Esophagus squamous epithelium (tissue), 5 donors: ENCODE data around the gene ZIC4. TPM values are rescaled to one million over a fixed set of nuclear protein-coding genes. Genes with fewer than 3 reads are reported as not detected.

Experiments
- DNase-seq: peaks from one replicate; lab custom pipeline; 2025; lab: John Stamatoyannopoulos, UW
- H3K27ac ChIP-seq, 4 donors: fragments of 200-600 bp; sonication (generic); one replicate each; pipeline ENCODE4 v1.5.1; 2016 to 2019; ENCODE audit warnings: mild to moderate bottlenecking in 1 of 4
- H3K27me3 ChIP-seq, 4 donors: fragments of 200-600 bp; sonication (generic); 1 replicate in 3 of 4; 2 replicates in 1 of 4; pipeline versions ENCODE4 v1.5.1 to v1.6.0; 2017 to 2021; ENCODE audit warnings: antibody characterized with exemption in 1 of 4
- H3K36me3 ChIP-seq, 3 donors: fragments of 200-600 bp; sonication (generic); one replicate each; pipeline ENCODE4 v1.5.1; 2016 to 2019
- H3K4me1 ChIP-seq, 3 donors: fragments of 200-600 bp; sonication (generic); one replicate each; pipeline ENCODE4 v1.5.1; 2017 to 2019
- H3K4me3 ChIP-seq, 4 donors: fragments of 200-600 bp; sonication (generic); 1 replicate in 3 of 4; 2 replicates in 1 of 4; pipeline ENCODE4 v1.5.1; 2016 to 2019; ENCODE audit warnings: mild to moderate bottlenecking in 2 of 4, moderate library complexity in 1 of 4
- H3K9me3 ChIP-seq, 3 donors: fragments of 200-600 bp; sonication (generic); one replicate each; pipeline ENCODE4 v1.5.1; 2016 to 2019
- POLR2A ChIP-seq, 4 donors: fragments of 450-650 bp; IDR thresholded peaks; one replicate each; pipeline ENCODE4 v1.6.1; 2017; ENCODE audit warnings: antibody characterized with exemption in 4 of 4, mild to moderate bottlenecking in 4 of 4, moderate library complexity in 3 of 4
- WGBS, 2 donors: methylation state at CpG; one replicate each; pipeline ENCODE4 v1.1.5; 2018; 5-methylcytosine and 5-hydroxymethylcytosine counted together
- intact Hi-C: fragments of 100-400 bp; cut with DNase I; formaldehyde crosslinking; loops from one replicate; pipeline ENCODE4 v1.15.0; 2022
- total RNA-seq, 4 donors: library from RNA; depleted of rRNA; stranded (reverse); fragments of >200 nt; gene quantifications; one replicate each; pipeline ENCODE4 v1.1.0, GENCODE V29; 2016
- TF ChIP-seq, protein P1 (sequence below), 6 experiments: fragments of 450-650 bp in 4 of 6; fragments of 200-600 bp in 2 of 6; sonication (generic) in 2 of 6; IDR thresholded peaks; one replicate each; pipeline ENCODE4 v1.5.1; 2016 to 2019; ENCODE audit warnings: antibody characterized with exemption in 6 of 6, mild to moderate bottlenecking in 4 of 6, moderate library complexity in 4 of 6
- donor health status: DM: yes; HTN: yes; CAD: no.

The ZIC4 gene
- total RNA-seq, 4 donors from 2014 or later, result not detected

- Histone ChIP-seq H3K27ac (no peak overlapping the region), H3K27me3 (peaks cover 8 to 100% (median 67%) of the 10 kb centered on the region in 4 donors), H3K36me3 (no peaks in the 10 kb centered on the region), H3K4me3 (no peak overlapping the region), H3K4me1 (peaks cover 17 to 67% (median 18%) of the 10 kb centered on the region in 3 donors), H3K9me3 (peaks cover 0 to 16% (median 8%) of the 10 kb centered on the region in 3 donors)
- TF ChIP-seq POLR2A (IDR thresholded peaks at IDR 0.05), result no peak
- TF ChIP-seq, protein P1, sequence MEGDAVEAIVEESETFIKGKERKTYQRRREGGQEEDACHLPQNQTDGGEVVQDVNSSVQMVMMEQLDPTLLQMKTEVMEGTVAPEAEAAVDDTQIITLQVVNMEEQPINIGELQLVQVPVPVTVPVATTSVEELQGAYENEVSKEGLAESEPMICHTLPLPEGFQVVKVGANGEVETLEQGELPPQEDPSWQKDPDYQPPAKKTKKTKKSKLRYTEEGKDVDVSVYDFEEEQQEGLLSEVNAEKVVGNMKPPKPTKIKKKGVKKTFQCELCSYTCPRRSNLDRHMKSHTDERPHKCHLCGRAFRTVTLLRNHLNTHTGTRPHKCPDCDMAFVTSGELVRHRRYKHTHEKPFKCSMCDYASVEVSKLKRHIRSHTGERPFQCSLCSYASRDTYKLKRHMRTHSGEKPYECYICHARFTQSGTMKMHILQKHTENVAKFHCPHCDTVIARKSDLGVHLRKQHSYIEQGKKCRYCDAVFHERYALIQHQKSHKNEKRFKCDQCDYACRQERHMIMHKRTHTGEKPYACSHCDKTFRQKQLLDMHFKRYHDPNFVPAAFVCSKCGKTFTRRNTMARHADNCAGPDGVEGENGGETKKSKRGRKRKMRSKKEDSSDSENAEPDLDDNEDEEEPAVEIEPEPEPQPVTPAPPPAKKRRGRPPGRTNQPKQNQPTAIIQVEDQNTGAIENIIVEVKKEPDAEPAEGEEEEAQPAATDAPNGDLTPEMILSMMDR (IDR thresholded peaks at IDR 0.05), result no peak
- 13 to 29% methylated on average over 4 to 5 of the region's 5 CpGs for WGBS, 2 donors
- no peak for DNase-seq
- intact Hi-C loops, result no loop called here
Measured at GRCh38 chr3:147394884-147395225, 11.5 kb downstream of the ZIC4 start.

- Histone ChIP-seq H3K4me1 (peaks cover 17 to 67% (median 18%) of the 10 kb centered on the region in 3 donors), H3K36me3 (no peaks in the 10 kb centered on the region), H3K27me3 (peaks cover 8 to 100% (median 70%) of the 10 kb centered on the region in 4 donors), H3K4me3 (peak overlapping the region in 3 of 4 donors; percentile 14 to 57 (median 41)), H3K9me3 (peaks cover 0 to 19% (median 8%) of the 10 kb centered on the region in 3 donors), H3K27ac (no peak overlapping the region)
- 12 to 15% methylated on average over 25 to 29 of the region's 31 CpGs for WGBS, 2 donors
- intact Hi-C loops, result no loop called here
- DNase-seq, result no peak
- TF ChIP-seq, protein P1 (IDR thresholded peaks at IDR 0.05), result no peak
- TF ChIP-seq POLR2A (IDR thresholded peaks at IDR 0.05), result no peak
Measured at GRCh38 chr3:147393943-147394883, 12.1 kb downstream of the ZIC4 start.

DNA sequence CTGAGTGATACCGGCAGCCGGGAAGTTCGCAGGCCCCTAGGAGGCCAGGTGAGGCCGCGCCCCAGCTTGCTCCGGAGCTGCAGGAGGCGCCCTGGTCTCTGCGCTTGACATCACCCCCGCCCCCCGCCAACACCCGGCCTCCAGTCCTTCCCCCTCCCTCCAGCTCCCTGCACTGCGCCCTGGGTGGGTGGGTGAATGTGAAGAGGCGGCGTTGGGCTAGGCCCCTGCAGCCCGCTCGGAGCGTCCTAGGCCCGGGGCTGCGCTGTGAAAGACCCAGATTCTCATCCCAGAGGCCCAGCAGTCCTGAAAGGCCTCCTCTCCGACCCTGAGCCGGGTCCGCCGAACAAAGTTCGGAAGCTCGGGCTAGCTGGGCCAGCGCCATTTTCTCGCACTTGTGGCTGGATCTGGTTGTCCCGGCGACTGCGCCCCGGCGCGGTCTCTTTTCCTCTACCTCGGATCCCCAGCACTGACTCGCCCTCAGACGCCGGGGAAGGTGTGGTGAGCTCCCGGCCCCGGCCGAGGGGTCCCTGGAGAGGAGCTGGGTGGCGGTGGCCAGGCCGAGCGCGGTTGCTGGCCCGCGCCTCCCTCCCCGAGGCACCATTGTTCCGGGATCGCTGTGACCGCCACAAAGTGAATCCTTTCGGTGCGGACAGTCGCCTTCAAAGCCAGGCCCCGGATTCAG, 12.9 kb downstream of the ZIC4 start:
- Histone ChIP-seq H3K9me3 (peaks cover 0 to 19% (median 8%) of the 10 kb centered on the region in 3 donors), H3K36me3 (no peaks in the 10 kb centered on the region), H3K27me3 (peaks cover 15 to 100% (median 76%) of the 10 kb centered on the region in 4 donors), H3K27ac (no peak overlapping the region), H3K4me1 (peaks cover 17 to 66% (median 18%) of the 10 kb centered on the region in 3 donors), H3K4me3 (peak overlapping the region in 3 of 4 donors; percentile 14 to 57 (median 41))
- intact Hi-C loops, result no loop called here
- TF ChIP-seq POLR2A (IDR thresholded peaks at IDR 0.05), result no peak
- TF ChIP-seq, protein P1 (IDR thresholded peaks at IDR 0.05), result no peak
- DNase-seq, result no peak
- 0 to 21% methylated on average over 2 to 20 of the region's 54 CpGs for WGBS, 2 donors

DNA sequence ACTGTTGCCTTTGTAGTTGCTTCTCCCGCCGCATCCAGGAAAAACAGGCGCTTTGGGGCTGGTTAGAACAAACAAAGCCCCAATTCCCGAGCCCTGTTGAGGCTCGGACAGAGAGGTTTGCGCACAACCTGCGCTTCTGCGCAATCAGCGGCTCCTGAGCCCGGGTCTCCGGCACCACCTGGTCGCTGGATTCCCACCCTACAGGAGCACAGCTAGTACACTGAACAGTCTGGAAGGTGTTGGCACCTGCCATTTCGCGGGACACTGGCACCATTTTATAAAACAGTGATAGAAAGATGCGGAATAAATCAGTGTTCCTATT, 13.8 kb downstream of the ZIC4 start:
- Histone ChIP-seq H3K27me3 (peaks cover 19 to 100% (median 74%) of the 10 kb centered on the region in 4 donors), H3K27ac (no peak overlapping the region), H3K4me1 (peaks cover 17 to 58% (median 18%) of the 10 kb centered on the region in 3 donors), H3K9me3 (peaks cover 0 to 19% (median 8%) of the 10 kb centered on the region in 3 donors), H3K4me3 (peak overlapping the region in 3 of 4 donors; percentile 7 to 57 (median 27)), H3K36me3 (no peaks in the 10 kb centered on the region)
- no peak for TF ChIP-seq POLR2A (IDR thresholded peaks at IDR 0.05)
- TF ChIP-seq, protein P1 (IDR thresholded peaks at IDR 0.05), result no peak
- WGBS, 2 donors, result 6 to 7% methylated on average over 13 to 14 of the region's 15 CpGs
- DNase-seq, result no peak
- intact Hi-C loops, result no loop called here
